GM10847 (cell line): ENCODE results near the gene GDF11.

Experiments
- POLR2A ChIP-seq: IDR thresholded peaks from 2 replicates; pipeline ENCODE4 v1.6.1; 2011; ENCODE audit not compliant: insufficient read length; ENCODE audit errors: extremely low read depth

GDF11 gene

DNA sequence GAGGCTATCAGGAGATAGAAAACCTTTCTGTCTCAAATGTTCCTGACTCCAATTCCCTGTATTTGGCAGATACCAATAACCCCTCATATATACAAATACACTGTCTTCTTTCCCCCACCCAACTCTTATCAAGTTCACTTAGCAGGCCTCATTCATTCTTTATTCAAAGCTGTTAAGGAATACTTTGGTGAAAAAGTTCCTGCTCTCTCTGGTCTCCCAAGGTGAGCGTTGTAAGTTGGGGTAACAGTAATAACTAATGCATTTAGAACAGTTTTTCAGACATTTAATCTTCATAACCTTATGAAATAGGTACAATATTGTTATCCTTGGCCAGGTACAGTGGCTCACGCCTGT is 3.9 kb upstream of the GDF11 start:
- TF ChIP-seq POLR2A = no peak

DNA sequence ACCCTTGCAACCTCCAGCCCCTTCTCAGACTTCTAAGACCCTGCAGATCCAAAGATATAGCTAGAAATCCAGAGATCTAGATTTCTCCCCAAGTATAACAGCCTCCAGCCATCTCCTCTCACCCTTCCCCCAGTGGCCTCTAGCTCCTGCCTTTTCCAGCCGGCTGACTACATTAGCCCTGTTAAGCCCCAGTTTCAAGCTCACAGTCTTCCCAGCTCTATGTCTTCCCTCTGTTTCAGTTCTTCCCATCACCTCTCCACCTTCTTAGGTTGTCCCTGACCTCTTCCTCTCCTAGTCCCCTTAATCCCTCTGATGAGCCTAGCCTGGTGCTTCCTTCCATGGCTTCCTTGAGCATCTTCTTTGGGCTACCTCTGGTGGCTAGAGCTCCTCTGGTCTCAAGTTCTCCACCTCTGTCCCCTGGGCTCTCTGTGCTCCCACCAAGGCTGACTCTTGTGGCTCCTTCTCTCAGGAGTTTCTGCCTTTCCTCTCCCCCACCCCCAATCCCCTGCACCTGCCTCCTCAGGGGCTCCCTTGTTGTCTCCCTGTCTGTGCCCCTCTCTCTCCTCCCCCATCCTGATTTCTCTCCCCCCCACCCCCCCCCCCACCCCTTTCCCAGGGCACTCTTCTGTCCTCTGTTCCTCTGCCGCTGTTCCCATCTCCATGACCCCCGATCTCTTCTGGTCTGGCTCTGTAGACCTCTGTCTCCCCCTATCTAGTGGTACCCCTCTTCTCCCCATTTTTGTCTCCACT is 816 bp upstream of the GDF11 start:
- TF ChIP-seq POLR2A = no peak

DNA sequence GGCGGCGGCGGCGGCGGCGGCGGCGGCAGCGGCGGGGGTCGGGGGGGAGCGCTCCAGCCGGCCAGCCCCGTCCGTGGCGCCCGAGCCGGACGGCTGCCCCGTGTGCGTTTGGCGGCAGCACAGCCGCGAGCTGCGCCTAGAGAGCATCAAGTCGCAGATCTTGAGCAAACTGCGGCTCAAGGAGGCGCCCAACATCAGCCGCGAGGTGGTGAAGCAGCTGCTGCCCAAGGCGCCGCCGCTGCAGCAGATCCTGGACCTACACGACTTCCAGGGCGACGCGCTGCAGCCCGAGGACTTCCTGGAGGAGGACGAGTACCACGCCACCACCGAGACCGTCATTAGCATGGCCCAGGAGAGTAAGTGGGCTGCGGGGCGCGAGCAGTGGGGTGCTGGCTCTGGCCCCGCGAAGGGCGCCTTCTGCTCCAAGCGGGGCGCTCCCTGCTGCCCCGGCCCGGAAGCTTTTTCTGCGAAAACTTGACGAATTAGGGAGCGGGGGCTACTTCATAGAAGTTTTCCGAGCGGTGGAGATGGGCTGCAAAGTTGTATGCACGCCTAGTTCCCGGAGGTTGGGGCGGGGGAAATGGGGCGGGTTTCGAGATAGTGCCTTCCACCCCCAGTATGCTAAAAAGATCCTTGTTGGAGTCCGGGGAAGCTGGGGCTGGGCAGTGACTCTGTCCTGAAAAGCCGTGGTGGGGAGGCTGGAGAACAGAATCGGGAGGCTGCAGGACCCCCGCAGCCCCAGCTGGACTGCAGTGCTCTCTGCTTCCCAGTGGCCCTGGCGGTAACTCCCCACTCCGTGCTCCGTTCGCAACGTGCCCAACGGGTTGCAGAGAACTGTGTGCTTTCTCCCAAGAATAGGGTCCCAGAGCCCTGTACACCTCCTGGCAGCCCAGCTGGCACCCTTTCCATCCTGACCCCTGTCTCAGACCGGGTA is 751 bp downstream of the GDF11 start:
- no peak for TF ChIP-seq POLR2A

DNA sequence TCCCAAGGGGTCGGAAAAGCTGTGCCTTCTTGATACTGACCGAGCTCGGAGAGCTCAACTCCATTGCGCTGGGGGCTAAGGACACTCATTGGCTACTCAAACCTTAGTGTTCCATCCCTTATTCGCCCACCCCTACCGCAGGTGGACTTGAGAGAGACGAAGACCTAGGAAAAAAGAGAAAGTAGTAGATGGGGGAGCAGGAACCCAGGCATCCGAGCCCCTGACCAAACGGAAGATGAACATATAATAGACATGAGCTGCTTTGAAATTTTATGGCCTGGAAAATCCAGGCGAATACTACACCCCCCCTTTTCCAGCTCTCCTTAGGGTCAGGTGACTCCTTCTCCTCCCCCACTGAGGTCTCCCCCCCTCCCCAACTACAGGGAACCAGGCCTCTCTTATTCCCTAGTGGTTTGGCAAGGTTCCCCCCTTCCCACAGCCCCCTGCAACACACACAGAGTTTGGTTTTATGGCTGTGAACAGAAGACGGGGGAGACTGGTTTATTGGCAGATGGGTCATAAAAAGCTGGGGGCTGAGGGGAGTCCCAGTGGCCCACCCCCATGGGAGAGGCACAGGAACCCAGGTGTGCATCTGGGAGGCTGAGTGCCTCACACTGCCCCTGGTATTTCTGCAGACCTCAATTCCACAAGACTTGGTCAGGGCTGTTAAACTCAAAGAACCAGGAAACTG is 1.6 kb downstream of the GDF11 start:
- no peak for TF ChIP-seq POLR2A

DNA sequence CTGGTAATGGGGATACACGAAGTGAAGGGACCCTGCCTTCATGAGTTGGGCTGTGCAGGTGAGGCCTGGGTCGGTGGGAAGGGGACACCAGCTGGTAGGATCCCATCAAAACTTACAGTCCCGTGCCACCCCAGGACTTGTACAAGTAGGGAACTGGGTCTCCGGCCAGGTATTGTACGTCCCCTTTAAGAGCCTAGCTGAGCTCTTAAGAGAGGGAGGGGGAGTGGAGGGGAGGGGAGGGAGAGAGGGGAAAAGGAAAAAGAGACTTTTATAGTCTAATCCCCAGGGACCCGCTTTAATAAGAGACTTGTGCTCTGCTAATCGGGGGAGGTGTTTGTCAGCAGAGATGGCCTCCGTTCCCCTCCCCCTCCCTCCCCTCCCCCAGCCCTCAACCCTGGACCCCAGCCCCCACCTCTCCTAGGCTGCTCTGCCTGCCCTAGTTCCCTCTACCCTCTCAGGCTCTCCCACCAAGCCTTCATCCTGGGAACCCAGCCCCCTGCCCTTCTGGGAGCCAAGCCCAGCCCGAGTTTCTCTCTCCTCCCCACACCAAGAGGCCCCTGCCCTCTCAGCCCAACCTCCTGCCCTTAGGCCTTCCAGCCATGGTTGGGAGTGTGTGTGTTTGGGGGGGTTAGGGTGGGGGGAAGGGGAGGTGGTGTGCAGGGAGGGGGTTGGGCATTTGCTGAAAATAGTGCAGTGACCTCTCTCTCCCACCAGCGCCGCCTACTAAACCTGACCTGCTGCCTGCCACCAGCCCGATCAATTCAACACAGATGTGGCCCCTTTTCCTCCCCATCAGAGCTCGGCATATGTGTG is 2.6 kb downstream of the GDF11 start:
- TF ChIP-seq POLR2A = no peak

DNA sequence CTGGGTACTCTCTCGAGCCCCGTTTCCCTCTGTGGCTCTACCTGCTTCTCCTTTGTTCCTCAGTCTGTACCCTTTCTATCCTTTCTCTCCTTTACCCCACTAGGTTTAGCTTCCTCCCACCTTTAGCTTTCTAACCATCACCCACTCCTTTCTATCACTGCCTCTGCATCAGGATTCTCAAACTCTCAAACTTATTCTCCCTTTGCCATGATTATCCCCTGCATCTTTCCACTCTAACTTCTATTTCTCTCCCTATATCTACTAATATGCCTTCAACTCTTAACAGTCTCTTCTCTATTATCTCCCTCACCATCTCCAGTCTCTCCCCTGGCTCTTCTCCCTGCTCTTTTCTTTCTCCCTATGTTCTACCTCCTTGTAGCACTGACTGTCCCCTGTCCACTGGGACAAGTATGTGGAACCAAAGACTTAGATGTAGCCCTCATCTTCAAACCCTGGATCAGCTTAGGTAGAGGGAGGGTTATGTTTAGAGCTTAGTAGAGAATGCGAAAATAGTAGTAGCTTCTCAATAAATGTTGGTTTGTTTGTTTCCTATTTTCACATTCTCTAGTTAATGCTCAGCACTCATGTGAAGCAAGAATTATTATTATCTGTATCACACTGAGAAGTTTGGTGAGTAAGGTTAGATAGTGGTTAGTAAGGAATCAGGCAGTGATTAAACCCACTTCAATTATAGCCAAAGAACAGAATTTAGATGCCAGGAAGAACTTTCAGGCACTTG is 3.4 kb downstream of the GDF11 start:
- no peak for TF ChIP-seq POLR2A

DNA sequence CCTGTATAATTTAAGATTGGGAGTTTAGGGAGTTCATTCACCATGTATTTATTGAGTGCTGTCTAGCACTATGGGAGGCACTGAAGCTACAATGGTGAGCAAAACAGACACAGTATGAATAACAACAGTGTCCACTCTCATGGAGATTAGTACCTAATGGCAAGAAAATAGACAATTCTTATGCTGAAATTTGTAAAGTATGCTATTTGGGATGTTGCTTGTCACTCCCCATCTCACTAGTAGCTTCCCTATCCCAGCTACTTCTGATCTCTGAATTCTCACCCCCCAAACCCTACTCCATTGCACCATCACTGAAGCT is 4.0 kb downstream of the GDF11 start:
- no peak for TF ChIP-seq POLR2A

DNA sequence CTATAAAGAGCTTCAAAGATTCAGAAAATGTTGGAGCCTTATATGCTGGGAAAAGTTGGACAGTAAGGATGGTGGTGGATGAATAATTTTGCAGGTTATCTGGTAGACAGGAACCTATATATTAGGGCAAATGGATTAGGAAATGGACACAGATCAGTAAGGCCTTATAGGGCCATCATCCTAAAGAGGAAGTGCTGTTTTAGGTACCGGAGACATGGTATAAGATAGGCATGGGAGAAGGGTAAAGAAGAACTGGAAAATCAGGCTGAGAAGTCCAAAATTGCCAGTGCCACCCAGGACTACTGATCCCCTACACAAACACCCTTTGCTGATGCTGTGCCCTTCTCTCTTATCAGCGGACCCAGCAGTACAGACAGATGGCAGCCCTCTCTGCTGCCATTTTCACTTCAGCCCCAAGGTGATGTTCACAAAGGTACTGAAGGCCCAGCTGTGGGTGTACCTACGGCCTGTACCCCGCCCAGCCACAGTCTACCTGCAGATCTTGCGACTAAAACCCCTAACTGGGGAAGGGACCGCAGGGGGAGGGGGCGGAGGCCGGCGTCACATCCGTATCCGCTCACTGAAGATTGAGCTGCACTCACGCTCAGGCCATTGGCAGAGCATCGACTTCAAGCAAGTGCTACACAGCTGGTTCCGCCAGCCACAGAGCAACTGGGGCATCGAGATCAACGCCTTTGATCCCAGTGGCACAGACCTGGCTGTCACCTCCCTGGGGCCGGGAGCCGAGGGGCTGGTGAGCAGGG is 5.5 kb downstream of the GDF11 start:
- TF ChIP-seq POLR2A = no peak

DNA sequence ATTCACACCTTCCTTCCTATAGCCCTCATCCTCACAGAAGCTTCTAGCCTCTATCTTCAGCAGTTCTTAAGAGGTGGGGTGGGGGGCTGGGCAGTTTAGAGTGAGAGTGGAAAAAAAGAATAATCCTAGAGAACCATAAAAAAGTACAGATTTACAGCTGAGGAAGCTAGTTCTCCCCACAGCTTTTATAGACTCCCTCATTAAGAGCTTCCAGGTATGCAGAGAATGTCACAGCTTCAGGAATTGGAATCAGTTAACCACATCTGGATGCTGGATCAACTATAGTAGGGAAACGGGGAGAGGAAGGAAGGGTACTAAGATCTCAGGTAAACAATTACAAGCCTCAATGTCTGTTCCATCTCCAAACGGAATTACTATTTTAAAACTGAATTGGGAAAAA is 12.3 kb downstream of the GDF11 start:
- TF ChIP-seq POLR2A = no peak

DNA sequence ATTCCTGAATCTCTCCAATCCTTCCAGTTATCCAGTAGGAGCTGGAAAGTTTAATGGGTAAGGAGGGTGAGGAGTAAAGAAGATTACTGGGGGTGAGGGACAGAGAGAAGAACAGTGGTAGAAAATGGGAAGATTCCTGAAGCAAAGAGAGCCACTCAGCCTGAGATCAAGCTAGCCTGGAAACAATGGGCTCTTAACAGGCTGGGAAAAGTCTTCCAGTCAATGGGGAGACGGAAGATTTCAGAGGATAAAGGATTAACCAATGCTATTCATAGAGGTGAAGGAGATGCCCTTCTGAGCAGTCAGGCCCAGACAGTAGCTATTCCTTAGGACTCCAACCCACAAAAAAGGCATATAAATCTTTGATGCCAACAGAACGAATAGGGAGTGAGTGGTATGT is 14.8 kb downstream of the GDF11 start:
- no peak for TF ChIP-seq POLR2A

DNA sequence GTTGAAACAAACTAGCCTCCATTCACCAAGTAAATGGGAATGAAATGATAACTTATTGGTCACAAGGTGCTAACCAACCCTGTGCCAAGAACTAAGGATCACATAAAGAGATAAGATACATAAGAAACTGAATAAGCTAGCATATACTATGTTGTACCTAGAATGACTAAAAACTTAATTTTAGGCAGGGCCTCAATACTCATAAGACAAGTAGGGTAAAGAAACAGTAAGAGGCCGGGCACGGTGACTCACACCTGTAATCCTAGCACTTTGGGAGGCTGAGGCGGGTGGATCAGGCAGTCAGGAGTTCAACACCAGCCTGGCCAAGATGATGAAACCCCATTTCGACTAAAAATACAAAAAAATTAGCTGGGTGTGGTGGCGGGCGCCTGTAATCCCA is 17.7 kb downstream of the GDF11 start:
- no peak for TF ChIP-seq POLR2A

DNA sequence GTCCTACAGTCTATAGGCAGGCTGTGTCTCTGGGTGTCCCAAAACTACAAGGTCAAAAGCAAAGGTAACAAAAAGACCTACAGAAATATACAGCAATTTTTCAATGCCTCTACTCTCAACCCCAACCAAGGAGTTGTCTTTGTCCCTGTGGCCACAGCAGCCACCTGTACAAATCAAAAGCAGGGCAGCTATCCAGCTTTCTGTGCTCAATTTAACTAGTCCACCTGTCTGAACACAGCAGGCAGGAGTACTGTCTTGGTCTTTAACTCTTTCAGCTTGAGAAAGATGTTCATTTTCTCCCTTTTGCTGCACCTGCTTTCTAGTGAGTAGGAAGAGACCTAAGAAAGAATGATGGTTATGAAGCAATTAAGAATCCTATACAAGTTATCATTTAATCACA is 19.7 kb downstream of the GDF11 start:
- no peak for TF ChIP-seq POLR2A

DNA sequence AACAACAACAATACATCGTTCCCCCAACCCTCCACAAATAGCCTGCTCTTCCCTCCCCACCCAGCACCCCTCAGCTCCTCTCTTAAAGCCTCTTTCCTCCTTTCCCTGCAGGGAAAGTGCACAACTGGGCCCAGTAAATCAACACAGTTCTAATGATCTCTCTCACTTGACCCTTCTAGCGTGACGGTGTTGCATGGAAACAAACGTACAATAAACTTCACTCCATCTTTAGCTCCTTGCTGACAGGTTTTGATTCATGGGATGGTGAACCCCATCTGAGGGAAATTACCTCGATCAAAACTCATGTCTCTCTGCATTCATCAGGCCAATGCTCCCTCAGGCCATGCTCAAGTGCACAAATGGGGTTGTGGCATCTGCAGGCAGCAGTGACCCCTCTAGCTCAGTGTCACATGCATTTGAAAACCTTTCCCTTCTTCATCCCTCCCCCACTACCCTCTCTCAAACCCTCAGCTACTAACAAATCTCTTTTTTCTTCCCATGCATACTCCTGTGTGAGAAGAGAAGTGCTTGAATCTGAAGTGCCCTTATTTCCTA is 22.9 kb downstream of the GDF11 start:
- TF ChIP-seq POLR2A = no peak
